Measurements from ENCODE around the gene DTNBP1.

DTNBP1 gene, protein sequence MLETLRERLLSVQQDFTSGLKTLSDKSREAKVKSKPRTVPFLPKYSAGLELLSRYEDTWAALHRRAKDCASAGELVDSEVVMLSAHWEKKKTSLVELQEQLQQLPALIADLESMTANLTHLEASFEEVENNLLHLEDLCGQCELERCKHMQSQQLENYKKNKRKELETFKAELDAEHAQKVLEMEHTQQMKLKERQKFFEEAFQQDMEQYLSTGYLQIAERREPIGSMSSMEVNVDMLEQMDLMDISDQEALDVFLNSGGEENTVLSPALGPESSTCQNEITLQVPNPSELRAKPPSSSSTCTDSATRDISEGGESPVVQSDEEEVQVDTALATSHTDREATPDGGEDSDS

DNA sequence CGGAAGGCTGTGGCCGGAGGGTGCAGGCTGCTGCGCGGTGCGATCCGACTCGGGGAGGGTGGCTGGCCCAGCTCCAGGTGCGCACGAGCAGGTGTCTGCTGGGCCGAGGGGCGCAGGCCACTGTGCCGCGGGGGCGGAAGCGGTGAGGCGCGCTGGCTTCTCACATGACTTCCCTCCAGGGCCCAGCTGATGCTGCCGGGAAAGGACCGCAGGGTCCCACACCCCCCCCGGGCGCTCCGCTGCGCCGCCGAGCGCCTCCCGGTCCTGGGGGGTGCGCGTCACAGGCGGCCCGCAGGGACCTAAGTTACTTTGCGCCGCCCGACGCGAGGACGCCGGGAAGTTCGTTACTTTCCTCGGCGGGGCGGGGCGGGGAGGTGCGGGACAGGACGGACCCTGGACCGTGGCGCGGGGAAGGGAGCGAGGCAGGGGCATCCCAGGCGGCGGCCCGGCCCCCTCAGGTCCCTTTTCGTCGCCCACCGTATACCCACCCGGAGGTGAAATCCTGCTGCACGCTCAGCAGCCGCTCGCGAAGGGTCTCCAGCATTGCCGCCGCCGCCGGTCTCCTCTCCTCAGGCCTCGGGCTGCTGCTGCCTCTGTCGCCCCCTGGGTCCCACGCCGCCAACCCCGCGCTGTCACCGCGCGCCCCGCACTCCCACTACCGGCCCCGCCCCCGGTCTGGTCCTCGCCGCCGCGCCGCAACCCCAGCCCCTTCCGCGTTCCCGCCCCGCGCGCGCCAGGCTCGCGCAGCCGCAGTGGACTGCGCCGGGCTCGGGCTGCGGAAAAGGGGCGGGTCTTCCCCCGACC, at the start of gene DTNBP1:
TSS of gene DTNBP1 (minus strand) at position 703 of the 804 bp plus-strand sequence. CDS start at position 544, 159 bp downstream.
- DNase-seq (ENCODE audit: low read depth) = peak; percentile 81

DNA sequence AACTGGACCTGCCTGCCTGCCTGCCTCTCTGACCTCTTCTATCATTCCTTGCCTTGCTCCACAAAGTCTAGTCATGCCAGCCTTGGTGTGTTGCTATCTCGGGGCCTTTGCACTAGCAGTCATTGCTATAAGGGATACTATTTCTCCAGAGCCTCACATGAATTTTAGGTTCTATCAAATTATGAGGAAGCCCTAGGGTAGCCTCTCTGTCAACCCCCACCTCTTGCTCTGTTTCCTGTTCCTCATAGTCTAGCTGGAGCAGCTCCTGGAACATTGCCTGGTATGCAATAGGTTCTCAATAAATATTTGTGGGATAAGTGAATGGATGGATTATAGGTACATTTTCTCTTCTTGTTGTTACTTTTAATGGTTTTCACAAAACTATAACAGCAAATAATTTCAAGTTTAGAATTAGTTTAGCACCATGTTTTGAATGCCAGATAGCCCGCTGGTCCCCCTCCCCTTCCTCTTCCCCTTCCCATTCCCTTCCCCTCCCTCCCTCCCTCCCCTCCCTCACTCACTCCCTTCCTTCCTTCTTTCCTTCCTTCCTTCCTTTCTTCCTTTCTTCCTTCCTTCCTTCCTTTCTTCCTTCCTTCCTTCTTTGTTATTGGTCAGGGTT, 46.9 kb upstream of the DTNBP1 start:
- no peak for DNase-seq (ENCODE audit: low read depth)

GRCh38 chr6:15708231-15708630, 45.4 kb upstream of the DTNBP1 start:
- DNase-seq (ENCODE audit: low read depth) = no peak

DNA sequence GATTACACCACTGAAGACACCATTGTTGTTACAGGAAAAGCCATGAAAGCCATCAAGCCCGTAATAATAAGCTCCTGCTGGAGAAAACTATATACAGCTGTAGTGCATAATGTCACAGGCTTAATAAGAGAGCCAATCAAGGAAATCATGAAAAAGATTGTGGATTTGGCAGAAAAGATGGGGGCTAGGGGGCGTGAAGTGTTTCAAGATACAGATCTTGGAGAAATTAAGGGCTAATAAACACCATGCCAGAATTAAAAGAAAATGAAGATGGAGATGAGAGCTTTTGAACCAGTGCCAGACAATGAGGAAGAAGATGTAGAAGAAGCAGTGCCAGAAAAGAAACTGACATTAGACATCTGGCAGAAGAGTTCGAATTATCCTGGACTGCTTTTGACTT, 43.2 kb upstream of the DTNBP1 start:
- DNase-seq (ENCODE audit: low read depth) = no peak

GRCh38 chr6:15698471-15698870, 35.6 kb upstream of the DTNBP1 start:
- DNase-seq (ENCODE audit: low read depth) = no peak

GRCh38 chr6:15697895-15698294, 35.1 kb upstream of the DTNBP1 start:
- DNase-seq (ENCODE audit: low read depth) = no peak

DNA sequence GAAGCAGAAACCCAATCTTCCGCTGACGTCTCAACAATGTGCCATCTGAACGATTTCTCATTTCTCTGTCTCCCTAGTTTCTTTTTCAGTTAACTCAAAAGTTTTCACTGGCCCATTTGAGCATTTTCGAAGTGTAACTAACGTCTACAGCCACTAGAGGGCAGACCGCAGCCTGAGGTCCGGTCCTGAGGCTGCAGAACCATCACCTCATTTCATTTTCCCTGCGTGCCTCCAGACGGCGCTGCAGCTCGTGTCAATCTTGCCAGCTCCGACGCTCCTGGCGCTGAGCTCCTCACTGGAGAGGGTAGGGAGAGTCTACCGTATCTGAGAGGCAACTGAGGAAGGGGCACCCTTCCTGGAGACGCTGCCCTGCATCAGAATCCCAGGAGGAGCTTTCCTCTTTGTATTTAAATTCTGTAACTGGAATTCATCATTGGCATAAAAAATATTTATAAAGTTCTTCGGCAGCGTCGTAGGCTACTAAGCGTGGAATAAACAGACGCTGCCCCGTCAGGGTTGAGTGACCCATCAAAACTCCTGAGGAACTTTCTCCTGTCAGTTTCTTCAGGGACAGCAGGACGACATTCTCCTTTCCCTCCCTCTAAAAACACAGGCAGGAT, 28.5 kb upstream of the DTNBP1 start:
- peak; percentile 50 for DNase-seq (ENCODE audit: low read depth)

GRCh38 chr6:15690510-15690909, 27.7 kb upstream of the DTNBP1 start:
- DNase-seq (ENCODE audit: low read depth) = no peak

GRCh38 chr6:15689586-15690482, 27.0 kb upstream of the DTNBP1 start:
- no peak for DNase-seq (ENCODE audit: low read depth)

GRCh38 chr6:15685619-15686018, 22.8 kb upstream of the DTNBP1 start:
- DNase-seq (ENCODE audit: low read depth) = no peak

- DNase-seq (ENCODE audit: low read depth) = no peak
Measured at GRCh38 chr6:15682965-15683822, 20.4 kb upstream of the DTNBP1 start.

- no peak for DNase-seq (ENCODE audit: low read depth)
Measured at GRCh38 chr6:15681946-15682345, 19.1 kb upstream of the DTNBP1 start.

- DNase-seq (ENCODE audit: low read depth) = no peak
Measured at GRCh38 chr6:15678514-15678913, 15.7 kb upstream of the DTNBP1 start.

GRCh38 chr6:15677822-15678221, 15.0 kb upstream of the DTNBP1 start:
- no peak for DNase-seq (ENCODE audit: low read depth)

- DNase-seq (ENCODE audit: low read depth) = no peak
Measured at GRCh38 chr6:15675536-15676220, 12.8 kb upstream of the DTNBP1 start.

GRCh38 chr6:15674690-15675386, 12.0 kb upstream of the DTNBP1 start:
- DNase-seq (ENCODE audit: low read depth) = no peak

GRCh38 chr6:15673666-15674065, 10.8 kb upstream of the DTNBP1 start:
- no peak for DNase-seq (ENCODE audit: low read depth)

- no peak for DNase-seq (ENCODE audit: low read depth)
Measured at GRCh38 chr6:15672818-15673217, 10.0 kb upstream of the DTNBP1 start.

GRCh38 chr6:15672291-15672690, 9.5 kb upstream of the DTNBP1 start:
- no peak for DNase-seq (ENCODE audit: low read depth)

All from stimulated activated CD8-positive, alpha-beta memory T cell treated with anti-CD3 and anti-CD28 coated beads, Interleukin-12 subunit alpha, Interleukin-12 subunit beta, amount 100 ng/mL, for 4 hours (primary cell).